WERI-Rb-1 (cell line): ENCODE data around the gene BCL2.
"Not testable (repeated sequence)": the region's sequence is repeated elsewhere in the genome, so short reads cannot be mapped to it uniquely, and the experiment has no call there.

ENCODE experiments used
- DNase-seq: peaks from one replicate; pipeline ENCODE4 v3.0.0-alpha.2; 2020
- H3K27ac ChIP-seq: fragments of 250-450 bp; sonication (Bioruptor Pico); 2 replicates; pipeline ENCODE4 v1.5.1; 2020; ENCODE audit warnings: mild to moderate bottlenecking, moderate library complexity
- H3K27me3 ChIP-seq: fragments of 250-450 bp; sonication (Bioruptor Pico); 2 replicates; pipeline ENCODE4 v1.5.1; 2021; ENCODE audit warnings: mild to moderate bottlenecking, low read depth, moderate library complexity; ENCODE audit not compliant: insufficient read depth, severe bottlenecking
- H3K36me3 ChIP-seq: fragments of 250-450 bp; sonication (Bioruptor Pico); 2 replicates; pipeline ENCODE4 v1.5.1; 2020; ENCODE audit warnings: mild to moderate bottlenecking, moderate library complexity
- H3K4me3 ChIP-seq: 2 replicates; pipeline ENCODE4 v1.5.1; 2011; ENCODE audit warnings: low read depth, mild to moderate bottlenecking, control low read depth, low read length
- H3K9me3 ChIP-seq: fragments of 250-450 bp; sonication (Bioruptor Pico); 2 replicates; pipeline ENCODE4 v1.5.1; 2021; ENCODE audit warnings: mild to moderate bottlenecking, moderate library complexity; ENCODE audit not compliant: severe bottlenecking
- CTCF ChIP-seq: IDR thresholded peaks from 2 replicates; pipeline ENCODE4 v1.5.1; 2011; ENCODE audit warnings: low read depth, mild to moderate bottlenecking, control low read depth, inconsistent platforms, low read length

The BCL2 gene

DNA sequence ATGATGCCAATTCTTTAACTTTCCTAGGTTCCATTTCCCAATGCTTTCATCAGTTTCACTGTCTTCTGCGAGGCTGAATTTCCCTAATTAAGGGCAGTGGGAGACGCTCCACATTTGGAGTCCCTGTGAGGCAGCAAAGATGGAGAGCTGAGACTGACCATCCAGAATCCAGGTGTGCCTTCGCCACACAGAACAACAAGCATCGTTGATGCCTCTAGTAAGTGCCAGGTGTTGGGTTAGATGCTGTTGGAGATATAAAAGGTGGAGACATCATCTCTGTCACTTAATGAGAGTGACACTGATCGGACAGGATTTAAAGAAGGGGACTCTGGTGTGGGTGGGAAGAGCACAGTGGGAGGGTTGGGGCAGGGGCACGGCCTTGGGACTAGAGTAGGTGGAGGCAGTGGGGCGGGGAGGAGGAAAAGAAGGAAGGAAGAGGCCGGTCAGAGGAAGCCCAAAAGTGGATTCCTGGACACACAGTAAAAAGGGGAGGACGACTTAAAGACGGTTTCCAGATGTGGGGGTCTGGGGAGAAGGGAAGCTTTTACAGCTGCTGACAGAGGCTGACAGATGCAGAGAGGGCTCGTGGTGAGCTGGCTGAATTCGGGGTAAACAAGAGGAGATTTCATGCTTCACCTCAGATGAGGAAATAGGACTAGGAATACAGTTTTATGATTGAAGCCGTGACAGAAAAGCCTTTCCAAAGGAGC, 113.0 kb downstream of the BCL2 start:
- H3K27ac ChIP-seq = no peak overlapping the region
- H3K9me3 ChIP-seq = no peaks in the 10 kb centered on the region
- no peak overlapping the region for H3K4me3 ChIP-seq
- H3K27me3 ChIP-seq = no peaks in the 10 kb centered on the region
- TF ChIP-seq CTCF = no peak
- H3K36me3 ChIP-seq = no peaks in the 10 kb centered on the region
- DNase-seq = no peak

- Histone ChIP-seq H3K27me3 (no peaks in the 10 kb centered on the region), H3K27ac (no peak overlapping the region), H3K36me3 (no peaks in the 10 kb centered on the region), H3K9me3 (peaks cover 3% of the 10 kb centered on the region), H3K4me3 (no peak overlapping the region)
- TF ChIP-seq CTCF = no peak
- DNase-seq = no peak
Measured at GRCh38 chr18:63205791-63206252, 113.7 kb downstream of the BCL2 start.

DNA sequence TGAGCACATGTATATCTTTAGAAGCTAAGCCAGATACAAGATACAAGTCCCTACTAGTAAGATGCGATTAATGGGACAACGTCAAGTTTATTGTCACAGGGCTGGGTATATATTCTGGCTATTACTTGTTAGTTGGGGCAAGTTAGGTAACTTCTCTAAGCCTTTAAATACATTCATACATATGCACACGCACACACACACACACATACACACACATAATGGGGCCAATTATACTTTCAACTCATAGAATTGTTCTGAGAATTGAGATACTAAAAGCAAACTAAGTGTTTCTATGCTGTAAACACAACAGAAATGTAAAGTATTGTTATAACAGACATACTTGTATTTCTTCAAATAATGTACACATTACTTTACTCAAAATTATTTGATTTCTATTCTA, 116.1 kb downstream of the BCL2 start:
- no peak for TF ChIP-seq CTCF
- Histone ChIP-seq H3K36me3 (no peaks in the 10 kb centered on the region), H3K27me3 (no peaks in the 10 kb centered on the region), H3K27ac (no peak overlapping the region), H3K9me3 (peaks cover 3% of the 10 kb centered on the region), H3K4me3 (no peak overlapping the region)
- no peak for DNase-seq

DNA sequence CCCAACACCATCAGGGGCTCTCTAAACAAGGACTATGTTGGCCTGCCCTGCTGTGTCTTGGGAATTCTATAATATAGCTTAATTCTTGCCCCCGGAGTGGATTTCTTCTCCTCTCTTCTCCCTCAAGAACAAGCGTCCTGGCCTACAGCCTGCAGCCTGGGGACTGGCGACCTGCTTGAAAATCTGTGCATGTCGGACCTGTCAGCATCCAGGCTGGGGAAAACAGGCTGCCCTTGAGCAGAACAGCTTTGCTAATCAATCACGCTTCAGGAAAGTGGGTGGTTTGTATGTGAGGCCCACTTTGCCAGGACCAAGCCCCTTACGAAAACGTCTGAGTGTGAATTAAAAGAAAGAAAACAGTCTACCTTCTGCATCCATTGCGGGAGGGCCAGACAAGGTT, 116.7 kb downstream of the BCL2 start:
- Histone ChIP-seq H3K4me3 (no peak overlapping the region), H3K36me3 (no peaks in the 10 kb centered on the region), H3K27me3 (no peaks in the 10 kb centered on the region), H3K9me3 (peaks cover 3% of the 10 kb centered on the region), H3K27ac (no peak overlapping the region)
- TF ChIP-seq CTCF = no peak
- no peak for DNase-seq

DNA sequence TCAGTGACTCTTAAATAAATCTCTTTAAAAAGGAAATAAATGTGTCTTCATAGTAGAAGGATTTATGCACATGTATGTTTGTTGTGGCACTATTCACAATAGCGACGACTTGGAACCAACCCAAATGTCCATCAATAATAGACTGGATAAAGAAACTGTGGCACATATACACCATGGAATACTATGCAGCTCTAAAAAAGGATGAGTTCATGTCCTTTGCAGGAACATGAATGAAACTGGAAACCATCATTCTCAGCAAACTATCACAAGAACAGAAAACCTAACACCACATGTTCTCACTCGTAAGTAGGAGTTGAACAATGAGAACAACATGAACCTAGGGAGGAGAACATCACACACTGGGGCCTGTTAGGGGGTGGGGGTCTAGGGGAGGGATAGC, 118.1 kb downstream of the BCL2 start:
- H3K4me3 ChIP-seq, H3K27me3 ChIP-seq, H3K36me3 ChIP-seq, DNase-seq, H3K27ac ChIP-seq, H3K9me3 ChIP-seq: not testable (repeated sequence)

DNA sequence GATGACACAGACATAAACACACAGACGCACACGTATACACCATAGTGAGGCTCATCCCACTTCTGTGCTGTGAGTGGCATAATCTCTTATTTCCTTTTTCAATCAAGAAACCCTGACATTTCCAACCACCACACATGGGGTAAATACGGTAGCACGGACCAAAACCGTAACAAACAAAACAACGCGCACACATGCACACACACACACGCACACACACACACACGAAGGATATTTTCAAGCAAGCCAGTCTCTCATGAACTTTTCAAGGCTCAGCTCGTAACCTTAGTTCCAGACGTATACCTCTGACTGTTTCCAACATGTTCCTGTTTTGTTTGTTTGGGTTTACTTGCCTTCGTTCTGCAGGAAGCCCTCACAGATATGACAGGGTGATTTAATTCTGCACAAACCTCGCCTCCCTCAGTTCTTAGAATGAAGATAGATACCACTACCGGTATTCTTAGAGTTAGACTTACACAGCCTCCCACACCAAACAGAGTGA, 119.8 kb downstream of the BCL2 start:
- peaks cover 3% of the 10 kb centered on the region for H3K9me3 ChIP-seq
- TF ChIP-seq CTCF = no peak
- no peak overlapping the region for H3K27ac ChIP-seq
- H3K36me3 ChIP-seq = no peaks in the 10 kb centered on the region
- no peaks in the 10 kb centered on the region for H3K27me3 ChIP-seq
- no peak overlapping the region for H3K4me3 ChIP-seq
- DNase-seq = no peak
